Lower lobe of right lung (tissue), 2 donors: ENCODE data around the gene OR5D18. TPM values are rescaled to one million over a fixed set of nuclear protein-coding genes. Genes with fewer than 3 reads are reported as not detected.

Experiments
- ATAC-seq, 2 donors: fragments of 200-7000 bp; cut with Tn5 transposase; one replicate each; pipeline ENCODE4 v1.9.1; 2020 to 2022; ENCODE audit warnings: mild to moderate bottlenecking in 2 of 2, moderate library complexity in 2 of 2
- DNase-seq: peaks from one replicate; pipeline ENCODE4 v3.0.0-alpha.2; 2020
- H3K27ac ChIP-seq: fragments of 200-600 bp; one replicate; pipeline ENCODE4 v1.8.0; 2022
- H3K27me3 ChIP-seq: fragments of 200-600 bp; one replicate; pipeline ENCODE4 v1.8.0; 2022; ENCODE audit warnings: low read depth
- H3K36me3 ChIP-seq: fragments of 200-600 bp; one replicate; pipeline ENCODE4 v1.8.0; 2022; ENCODE audit warnings: mild to moderate bottlenecking
- H3K4me1 ChIP-seq: fragments of 200-600 bp; one replicate; pipeline ENCODE4 v1.8.0; 2022
- H3K4me3 ChIP-seq: fragments of 200-600 bp; one replicate; pipeline ENCODE4 v1.8.0; 2022; ENCODE audit warnings: mild to moderate bottlenecking
- H3K9me3 ChIP-seq: fragments of 200-600 bp; one replicate; pipeline ENCODE4 v1.8.0; 2022
- intact Hi-C: fragments of 100-400 bp; cut with DNase I; formaldehyde crosslinking; loops from one replicate; pipeline ENCODE4 v1.11.0; 2022
- total RNA-seq: library from RNA; stranded (reverse); fragmentation: NEBNext Ultra II Directional; extraction: Animal tissue kit (Norgen Biotek cat#: 25700); gene quantifications from one replicate; pipeline ENCODE4 v1.2.1, GENCODE V29; 2021
- TF ChIP-seq, protein P1 (sequence below): fragments of 200-600 bp; IDR thresholded peaks from one replicate; pipeline ENCODE4 v1.8.0; 2022; ENCODE audit warnings: antibody characterized with exemption, mild to moderate bottlenecking
- donor health status: DM: no; HTN: yes; CAD: no; lungs with severe emphysema.

Gene OR5D18
- total RNA-seq, 1 donor from 2014 or later = not detected

DNA sequence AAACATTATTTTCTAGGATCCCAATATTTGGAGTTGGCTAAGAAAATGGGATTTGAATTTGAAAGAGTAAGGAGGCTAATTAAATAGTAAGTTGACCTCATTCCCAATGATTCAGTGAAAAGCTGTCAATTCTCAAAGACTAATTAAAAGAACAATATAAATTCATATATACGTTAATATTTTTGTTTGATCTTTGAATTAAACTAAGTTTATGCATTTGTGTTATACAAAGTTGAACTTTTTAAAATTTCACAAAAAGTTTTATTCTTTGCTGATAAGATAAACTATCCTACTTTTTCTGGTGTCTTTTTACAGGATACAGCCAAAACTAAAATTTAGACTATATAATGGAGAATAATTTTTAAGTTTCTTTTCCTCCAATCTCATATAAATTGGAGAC is 8.4 kb upstream of the OR5D18 start, which contains the start of gene OR5L1:
TSS of gene OR5L1 (plus strand) at position 301 of the 400 bp plus-strand sequence. CDS start 100 bp downstream, outside the sequence.
- Histone ChIP-seq H3K4me1 (no peaks in the 10 kb centered on the region), H3K27ac (no peak within 1 kb of the TSS), H3K27me3 (no peaks in the 10 kb centered on the region), H3K36me3 (no peaks in the 10 kb centered on the region), H3K4me3 (no peak within 1 kb of the TSS), H3K9me3 (no peaks in the 10 kb centered on the region)
- DNase-seq (no peak), ATAC-seq (no peak)
- intact Hi-C loops = no loop called here
- TF ChIP-seq, protein P1, sequence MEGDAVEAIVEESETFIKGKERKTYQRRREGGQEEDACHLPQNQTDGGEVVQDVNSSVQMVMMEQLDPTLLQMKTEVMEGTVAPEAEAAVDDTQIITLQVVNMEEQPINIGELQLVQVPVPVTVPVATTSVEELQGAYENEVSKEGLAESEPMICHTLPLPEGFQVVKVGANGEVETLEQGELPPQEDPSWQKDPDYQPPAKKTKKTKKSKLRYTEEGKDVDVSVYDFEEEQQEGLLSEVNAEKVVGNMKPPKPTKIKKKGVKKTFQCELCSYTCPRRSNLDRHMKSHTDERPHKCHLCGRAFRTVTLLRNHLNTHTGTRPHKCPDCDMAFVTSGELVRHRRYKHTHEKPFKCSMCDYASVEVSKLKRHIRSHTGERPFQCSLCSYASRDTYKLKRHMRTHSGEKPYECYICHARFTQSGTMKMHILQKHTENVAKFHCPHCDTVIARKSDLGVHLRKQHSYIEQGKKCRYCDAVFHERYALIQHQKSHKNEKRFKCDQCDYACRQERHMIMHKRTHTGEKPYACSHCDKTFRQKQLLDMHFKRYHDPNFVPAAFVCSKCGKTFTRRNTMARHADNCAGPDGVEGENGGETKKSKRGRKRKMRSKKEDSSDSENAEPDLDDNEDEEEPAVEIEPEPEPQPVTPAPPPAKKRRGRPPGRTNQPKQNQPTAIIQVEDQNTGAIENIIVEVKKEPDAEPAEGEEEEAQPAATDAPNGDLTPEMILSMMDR = no peak

DNA sequence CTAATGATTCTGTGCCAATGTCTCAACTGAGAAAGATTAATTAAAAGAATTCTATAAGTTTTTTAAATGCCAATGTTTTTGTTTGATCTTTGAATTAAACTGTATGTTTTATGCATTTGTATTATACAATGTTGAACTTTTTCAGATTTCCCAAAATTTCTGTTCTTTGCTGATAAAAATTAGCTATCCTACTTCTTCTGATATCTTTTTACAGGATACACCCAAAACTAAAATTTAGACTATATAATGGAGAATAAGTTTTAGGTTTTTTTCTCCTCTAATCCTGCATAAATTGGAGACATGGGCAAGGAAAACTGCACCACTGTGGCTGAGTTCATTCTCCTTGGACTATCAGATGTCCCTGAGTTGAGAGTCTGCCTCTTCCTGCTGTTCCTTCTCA is 7.5 kb downstream of the OR5D18 start, which contains the start of gene OR5L2:
TSS of gene OR5L2 (plus strand) at position 301 of the 400 bp plus-strand sequence. CDS start at position 301, 0 bp downstream.
- H3K27ac ChIP-seq = no peak within 1 kb of the TSS
- no peaks in the 10 kb centered on the region for H3K4me1 ChIP-seq
- intact Hi-C loops = no loop called here
- TF ChIP-seq, protein P1 = no peak
- no peaks in the 10 kb centered on the region for H3K36me3 ChIP-seq
- ATAC-seq = no peak
- H3K27me3 ChIP-seq = no peaks in the 10 kb centered on the region
- H3K4me3 ChIP-seq = no peak within 1 kb of the TSS
- no peaks in the 10 kb centered on the region for H3K9me3 ChIP-seq
- no peak for DNase-seq

DNA sequence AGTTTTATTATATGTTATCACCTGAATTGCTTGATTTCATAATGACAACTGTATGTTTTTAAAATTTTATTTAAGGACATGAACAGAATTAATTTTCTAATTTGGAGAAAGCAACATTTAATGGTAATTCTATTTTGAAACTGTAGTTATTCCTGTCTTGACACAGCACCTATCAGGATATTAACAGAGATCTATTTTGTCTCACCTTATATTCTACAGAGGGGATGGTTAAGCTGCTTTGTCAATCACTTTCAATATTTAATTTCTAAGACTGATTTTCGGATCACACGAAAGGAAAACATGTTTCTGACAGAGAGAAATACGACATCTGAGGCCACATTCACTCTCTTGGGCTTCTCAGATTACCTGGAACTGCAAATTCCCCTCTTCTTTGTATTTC is 19.0 kb downstream of the OR5D18 start, which contains the start of gene OR5D16:
TSS of gene OR5D16 (plus strand) at position 301 of the 400 bp plus-strand sequence. CDS start at position 301, 0 bp downstream.
- TF ChIP-seq, protein P1 = no peak
- Histone ChIP-seq H3K4me1 (no peaks in the 10 kb centered on the region), H3K27ac (no peak within 1 kb of the TSS), H3K4me3 (no peak within 1 kb of the TSS), H3K36me3 (no peaks in the 10 kb centered on the region), H3K27me3 (no peaks in the 10 kb centered on the region), H3K9me3 (no peaks in the 10 kb centered on the region)
- no peak for DNase-seq
- no peak for ATAC-seq
- intact Hi-C loops = no loop called here

DNA sequence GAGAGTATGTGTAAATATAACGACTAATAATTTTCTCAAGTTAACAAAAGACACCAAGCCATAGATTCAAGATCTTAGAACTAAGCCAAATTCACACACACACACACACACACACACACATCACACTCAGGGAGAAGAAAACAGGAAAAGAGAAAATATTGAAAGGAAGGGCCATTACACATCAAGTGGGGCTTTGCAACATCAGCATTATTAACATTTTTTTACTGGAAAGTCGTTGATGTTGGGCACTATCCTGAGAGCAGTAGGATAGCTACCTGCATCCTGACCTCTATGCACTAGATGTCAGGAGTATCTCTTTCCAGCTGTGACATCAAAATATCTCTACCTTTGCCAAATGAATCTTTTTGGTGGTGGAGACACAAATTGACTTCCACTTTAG is 28.0 kb downstream of the OR5D18 start:
- no peaks in the 10 kb centered on the region for H3K4me1 ChIP-seq
- TF ChIP-seq, protein P1 = no peak
- no peak overlapping the region for H3K27ac ChIP-seq
- DNase-seq (no peak), ATAC-seq (no peak)
- H3K27me3 ChIP-seq = no peaks in the 10 kb centered on the region
- no peaks in the 10 kb centered on the region for H3K9me3 ChIP-seq
- intact Hi-C loops = no loop called here
- no peaks in the 10 kb centered on the region for H3K36me3 ChIP-seq
- H3K4me3 ChIP-seq = no peak overlapping the region

DNA sequence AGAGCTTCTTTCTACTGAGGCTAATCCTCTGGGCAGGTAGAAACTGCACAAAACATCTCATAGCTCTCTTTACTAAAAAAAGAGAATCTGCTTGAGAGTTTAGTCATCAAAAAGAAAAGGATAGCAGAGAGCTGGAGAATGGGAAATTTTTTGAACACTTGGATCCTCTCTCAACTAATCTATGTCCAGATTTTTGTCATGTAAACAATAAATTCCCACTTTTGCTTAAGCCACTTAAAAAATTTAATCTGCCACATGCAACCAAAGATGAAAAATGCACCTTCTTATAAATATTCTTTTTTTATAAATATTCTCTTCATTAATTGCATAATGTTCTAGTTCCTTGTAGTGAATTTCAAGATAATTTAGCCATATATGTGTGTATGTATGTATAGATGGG is 29.6 kb downstream of the OR5D18 start:
- no peaks in the 10 kb centered on the region for H3K27me3 ChIP-seq
- H3K4me1 ChIP-seq = no peaks in the 10 kb centered on the region
- ATAC-seq = no peak
- H3K9me3 ChIP-seq = no peaks in the 10 kb centered on the region
- no peak overlapping the region for H3K4me3 ChIP-seq
- DNase-seq = no peak
- H3K27ac ChIP-seq = no peak overlapping the region
- intact Hi-C loops = no loop called here
- TF ChIP-seq, protein P1 = no peak
- no peaks in the 10 kb centered on the region for H3K36me3 ChIP-seq
